Esophagus muscularis mucosa (tissue), 4 donors: Measurements from ENCODE around the gene GRM4. TPM values are rescaled to one million over a fixed set of nuclear protein-coding genes. Genes with fewer than 3 reads are reported as not detected.

Experiments
- DNase-seq: peaks from one replicate; pipeline ENCODE4 v3.0.0-alpha.2; 2017; ENCODE audit errors: extremely low spot score
- H3K27ac ChIP-seq, 4 donors: fragments of 200-600 bp; sonication (generic); replicated peaks in 1 of 4; 1 replicate in 3 of 4; 2 replicates in 1 of 4; pipeline ENCODE4 v1.5.1; 2016 to 2019; ENCODE audit warnings: mild to moderate bottlenecking in 1 of 4
- H3K27me3 ChIP-seq, 4 donors: fragments of 200-600 bp; sonication (generic); one replicate each; pipeline versions ENCODE4 v1.5.1 to v1.6.0; 2016 to 2019
- H3K36me3 ChIP-seq, 4 donors: fragments of 200-600 bp; sonication (generic); one replicate each; pipeline ENCODE4 v1.5.1; 2016 to 2019
- H3K4me1 ChIP-seq, 4 donors: fragments of 200-600 bp; sonication (generic); one replicate each; pipeline ENCODE4 v1.5.1; 2016 to 2019
- H3K4me3 ChIP-seq, 4 donors: fragments of 200-600 bp; sonication (generic); 1 replicate in 2 of 4; 2 replicates in 2 of 4; pipeline ENCODE4 v1.5.1; 2016 to 2019; ENCODE audit warnings: mild to moderate bottlenecking in 4 of 4, moderate library complexity in 1 of 4
- H3K9me3 ChIP-seq, 4 donors: fragments of 200-600 bp; sonication (generic); 1 replicate in 3 of 4; 2 replicates in 1 of 4; pipeline ENCODE4 v1.5.1; 2016 to 2019
- CTCF ChIP-seq, 3 experiments: fragments of 200-600 bp in 2 of 3; fragments of 450-650 bp in 1 of 3; sonication (generic) in 2 of 3; IDR thresholded peaks; one replicate each; pipeline ENCODE4 v1.5.1; 2017 to 2019; ENCODE audit warnings: antibody characterized with exemption in 3 of 3, mild to moderate bottlenecking in 2 of 3, moderate library complexity in 1 of 3
- EP300 ChIP-seq: sonication (generic); formaldehyde crosslinking; IDR thresholded peaks from one replicate; pipeline ENCODE4 v1.6.1; 2017; ENCODE audit warnings: antibody characterized with exemption
- POLR2A ChIP-seq: fragments of 450-650 bp; IDR thresholded peaks from one replicate; pipeline ENCODE4 v1.6.1; 2017; ENCODE audit warnings: antibody characterized with exemption, moderate library complexity, mild to moderate bottlenecking, low read depth
- POLR2AphosphoS5 ChIP-seq, 2 donors: sonication (generic); formaldehyde crosslinking; IDR thresholded peaks; one replicate each; pipeline ENCODE4 v1.6.1; 2017; ENCODE audit warnings: antibody characterized with exemption in 2 of 2
- WGBS: methylation state at CpG from one replicate; pipeline ENCODE4 v1.1.5; 2018; 5-methylcytosine and 5-hydroxymethylcytosine counted together
- intact Hi-C: fragments of 100-400 bp; cut with DNase I; formaldehyde crosslinking; loops from one replicate; pipeline ENCODE4 v1.15.1; 2023
- total RNA-seq, 4 donors: library from RNA; depleted of rRNA; stranded (reverse); fragments of >200 nt; gene quantifications; one replicate each; pipeline versions ENCODE4 v1.1.0 to v1.2.1, GENCODE V29; 2016

GRM4 gene
- total RNA-seq, 4 donors from 2014 or later: not detected

- Histone ChIP-seq H3K36me3 (no peaks in the 10 kb centered on the region), H3K4me3 (no peak overlapping the region), H3K9me3 (no peaks in the 10 kb centered on the region), H3K27ac (no peak overlapping the region), H3K27me3 (peaks cover 0 to 38% (median 0%) of the 10 kb centered on the region in 4 donors), H3K4me1 (no peaks in the 10 kb centered on the region)
- 44% methylated on average over 13 of the region's 13 CpGs for WGBS
- intact Hi-C loops: no loop called here
- no peak for TF ChIP-seq POLR2A
- no peak for TF ChIP-seq EP300
- TF ChIP-seq CTCF (IDR thresholded peaks at IDR 0.05): no peak
- TF ChIP-seq POLR2AphosphoS5 (IDR thresholded peaks at IDR 0.05): no peak
- DNase-seq: no peak
Observed at GRCh38 chr6:33983109-33983716, 162.7 kb downstream of the GRM4 start.

- TF ChIP-seq CTCF (IDR thresholded peaks at IDR 0.05) (no peak), EP300 (no peak), POLR2A (no peak), POLR2AphosphoS5 (IDR thresholded peaks at IDR 0.05) (no peak)
- H3K9me3 ChIP-seq: no peaks in the 10 kb centered on the region
- H3K27ac ChIP-seq: no peak overlapping the region
- no peaks in the 10 kb centered on the region for H3K36me3 ChIP-seq
- WGBS: 79% methylated on average over 4 of the region's 4 CpGs
- intact Hi-C loops: no loop called here
- DNase-seq: no peak
- peaks cover 0 to 37% (median 0%) of the 10 kb centered on the region in 4 donors for H3K27me3 ChIP-seq
- H3K4me3 ChIP-seq: no peak overlapping the region
- no peaks in the 10 kb centered on the region for H3K4me1 ChIP-seq
Observed at GRCh38 chr6:33981861-33982260, 164.0 kb downstream of the GRM4 start.

- Histone ChIP-seq H3K4me1 (no peaks in the 10 kb centered on the region), H3K27me3 (peaks cover 0 to 41% (median 0%) of the 10 kb centered on the region in 4 donors), H3K36me3 (no peaks in the 10 kb centered on the region), H3K27ac (no peak overlapping the region), H3K4me3 (no peak overlapping the region), H3K9me3 (no peaks in the 10 kb centered on the region)
- DNase-seq: no peak
- 95% methylated on average over 6 of the region's 7 CpGs for WGBS
- no peak for TF ChIP-seq EP300
- TF ChIP-seq CTCF (IDR thresholded peaks at IDR 0.05): no peak
- no peak for TF ChIP-seq POLR2A
- TF ChIP-seq POLR2AphosphoS5 (IDR thresholded peaks at IDR 0.05): no peak
- intact Hi-C loops: no loop called here
Observed at GRCh38 chr6:33981421-33981820, 164.5 kb downstream of the GRM4 start.

- H3K4me3 ChIP-seq: no peak overlapping the region
- intact Hi-C loops: no loop called here
- no peak for DNase-seq
- no peaks in the 10 kb centered on the region for H3K4me1 ChIP-seq
- no peak overlapping the region for H3K27ac ChIP-seq
- H3K36me3 ChIP-seq: no peaks in the 10 kb centered on the region
- H3K27me3 ChIP-seq: peaks cover 0 to 47% (median 6%) of the 10 kb centered on the region in 4 donors
- no peaks in the 10 kb centered on the region for H3K9me3 ChIP-seq
- TF ChIP-seq POLR2A: no peak
- no peak for TF ChIP-seq CTCF (IDR thresholded peaks at IDR 0.05)
- no peak for TF ChIP-seq POLR2AphosphoS5 (IDR thresholded peaks at IDR 0.05)
- TF ChIP-seq EP300: no peak
- 85% methylated on average over 25 of the region's 25 CpGs for WGBS
Observed at GRCh38 chr6:33980176-33981175, 165.4 kb downstream of the GRM4 start.
